KMS-11 (cell line): ENCODE results near the gene TBX22.
"Not testable (repeated sequence)": the region's sequence is repeated elsewhere in the genome, so short reads cannot be mapped to it uniquely, and the experiment has no call there.

ENCODE experiments used
- H2AFZ ChIP-seq: fragments of 200-600 bp; sonication (generic); 2 replicates; pipeline ENCODE4 v1.6.1; 2016; ENCODE audit warnings: antibody characterized with exemption, mixed run types, low read depth
- H3K27ac ChIP-seq: fragments of 200-600 bp; sonication (generic); 2 replicates; pipeline ENCODE4 v1.6.1; 2016; ENCODE audit warnings: mild to moderate bottlenecking, mixed run types
- H3K27me3 ChIP-seq: fragments of 200-600 bp; sonication (generic); 2 replicates; pipeline ENCODE4 v1.6.1; 2017; ENCODE audit warnings: mild to moderate bottlenecking, low read depth, mixed run types, moderate library complexity; ENCODE audit not compliant: insufficient read depth
- H3K36me3 ChIP-seq: fragments of 200-600 bp; sonication (generic); 2 replicates; pipeline ENCODE4 v1.6.1; 2017; ENCODE audit warnings: mild to moderate bottlenecking, mixed run types; ENCODE audit not compliant: insufficient read depth
- H3K4me1 ChIP-seq: fragments of 200-600 bp; sonication (generic); 2 replicates; pipeline ENCODE4 v1.6.1; 2016; ENCODE audit warnings: mild to moderate bottlenecking, low read depth, mixed run types; ENCODE audit not compliant: poor library complexity, severe bottlenecking
- H3K4me2 ChIP-seq: fragments of 200-600 bp; sonication (generic); 2 replicates; pipeline ENCODE4 v1.7.0; 2016; ENCODE audit warnings: mild to moderate bottlenecking, mixed run types
- H3K4me3 ChIP-seq: fragments of 200-600 bp; sonication (generic); IDR thresholded peaks from 2 replicates; pipeline ENCODE4 v1.6.1; 2017; ENCODE audit warnings: low read depth, low read length, mixed read lengths; ENCODE audit not compliant: insufficient read depth
- H3K79me2 ChIP-seq: fragments of 200-600 bp; sonication (generic); 2 replicates; pipeline ENCODE4 v1.6.1; 2016; ENCODE audit warnings: low read depth, mixed run types; ENCODE audit not compliant: insufficient read depth
- H3K9ac ChIP-seq: fragments of 200-600 bp; sonication (generic); 2 replicates; pipeline ENCODE4 v1.6.1; 2016; ENCODE audit warnings: mild to moderate bottlenecking, mixed run types
- H4K20me1 ChIP-seq: fragments of 200-600 bp; sonication (generic); 2 replicates; pipeline ENCODE4 v1.6.1; 2016; ENCODE audit warnings: mild to moderate bottlenecking, mixed run types; ENCODE audit not compliant: insufficient read depth
- TF ChIP-seq, protein P1 (sequence below): fragments of 200-600 bp; sonication (generic); conservative IDR thresholded peaks from 2 replicates; pipeline ENCODE4 v1.6.1; 2017; ENCODE audit warnings: low read depth, mild to moderate bottlenecking, antibody characterized with exemption, low read length, moderate library complexity, mixed read lengths

TBX22 gene

DNA sequence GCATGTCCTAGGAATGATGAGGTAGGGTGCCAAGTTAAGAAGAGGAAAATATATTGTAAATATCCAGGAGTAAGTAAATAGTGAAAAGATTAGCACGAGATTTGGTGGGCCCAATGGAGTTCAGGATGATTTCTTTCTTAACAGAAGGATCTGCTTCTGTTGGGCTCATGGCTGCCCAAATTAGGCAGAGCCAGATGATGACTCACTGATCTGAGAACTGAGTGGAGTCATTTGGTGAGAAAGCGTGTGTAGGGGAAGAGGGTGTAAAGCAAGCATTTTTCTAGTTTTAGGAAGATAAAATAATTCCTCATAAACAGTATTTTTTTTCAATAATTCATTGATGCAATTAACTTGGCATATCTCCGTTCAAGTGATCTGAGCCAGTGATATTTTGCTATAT is 1.6 kb downstream of the TBX22 start:
- no peak overlapping the region for H3K27ac ChIP-seq
- no peaks in the 10 kb centered on the region for H3K4me1 ChIP-seq
- no peak overlapping the region for H3K9ac ChIP-seq
- H2AFZ ChIP-seq, result no peak overlapping the region
- no peaks in the 10 kb centered on the region for H4K20me1 ChIP-seq
- H3K4me3 ChIP-seq, result no peak overlapping the region
- TF ChIP-seq, protein P1, sequence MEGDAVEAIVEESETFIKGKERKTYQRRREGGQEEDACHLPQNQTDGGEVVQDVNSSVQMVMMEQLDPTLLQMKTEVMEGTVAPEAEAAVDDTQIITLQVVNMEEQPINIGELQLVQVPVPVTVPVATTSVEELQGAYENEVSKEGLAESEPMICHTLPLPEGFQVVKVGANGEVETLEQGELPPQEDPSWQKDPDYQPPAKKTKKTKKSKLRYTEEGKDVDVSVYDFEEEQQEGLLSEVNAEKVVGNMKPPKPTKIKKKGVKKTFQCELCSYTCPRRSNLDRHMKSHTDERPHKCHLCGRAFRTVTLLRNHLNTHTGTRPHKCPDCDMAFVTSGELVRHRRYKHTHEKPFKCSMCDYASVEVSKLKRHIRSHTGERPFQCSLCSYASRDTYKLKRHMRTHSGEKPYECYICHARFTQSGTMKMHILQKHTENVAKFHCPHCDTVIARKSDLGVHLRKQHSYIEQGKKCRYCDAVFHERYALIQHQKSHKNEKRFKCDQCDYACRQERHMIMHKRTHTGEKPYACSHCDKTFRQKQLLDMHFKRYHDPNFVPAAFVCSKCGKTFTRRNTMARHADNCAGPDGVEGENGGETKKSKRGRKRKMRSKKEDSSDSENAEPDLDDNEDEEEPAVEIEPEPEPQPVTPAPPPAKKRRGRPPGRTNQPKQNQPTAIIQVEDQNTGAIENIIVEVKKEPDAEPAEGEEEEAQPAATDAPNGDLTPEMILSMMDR, result no peak
- H3K79me2 ChIP-seq, result no peaks in the 10 kb centered on the region
- H3K27me3 ChIP-seq, result no peaks in the 10 kb centered on the region
- no peak overlapping the region for H3K4me2 ChIP-seq
- no peaks in the 10 kb centered on the region for H3K36me3 ChIP-seq

GRCh38 chrX:80021621-80022020 is 7.1 kb downstream of the TBX22 start:
- TF ChIP-seq, protein P1, result no peak
- Histone ChIP-seq H3K4me2 (no peak overlapping the region), H4K20me1 (no peaks in the 10 kb centered on the region), H3K79me2 (no peaks in the 10 kb centered on the region), H3K4me3 (no peak overlapping the region), H3K9ac (no peak overlapping the region), H3K27me3 (no peaks in the 10 kb centered on the region), H3K27ac (no peak overlapping the region), H2AFZ (no peak overlapping the region), H3K36me3 (no peaks in the 10 kb centered on the region), H3K4me1 (no peaks in the 10 kb centered on the region)

DNA sequence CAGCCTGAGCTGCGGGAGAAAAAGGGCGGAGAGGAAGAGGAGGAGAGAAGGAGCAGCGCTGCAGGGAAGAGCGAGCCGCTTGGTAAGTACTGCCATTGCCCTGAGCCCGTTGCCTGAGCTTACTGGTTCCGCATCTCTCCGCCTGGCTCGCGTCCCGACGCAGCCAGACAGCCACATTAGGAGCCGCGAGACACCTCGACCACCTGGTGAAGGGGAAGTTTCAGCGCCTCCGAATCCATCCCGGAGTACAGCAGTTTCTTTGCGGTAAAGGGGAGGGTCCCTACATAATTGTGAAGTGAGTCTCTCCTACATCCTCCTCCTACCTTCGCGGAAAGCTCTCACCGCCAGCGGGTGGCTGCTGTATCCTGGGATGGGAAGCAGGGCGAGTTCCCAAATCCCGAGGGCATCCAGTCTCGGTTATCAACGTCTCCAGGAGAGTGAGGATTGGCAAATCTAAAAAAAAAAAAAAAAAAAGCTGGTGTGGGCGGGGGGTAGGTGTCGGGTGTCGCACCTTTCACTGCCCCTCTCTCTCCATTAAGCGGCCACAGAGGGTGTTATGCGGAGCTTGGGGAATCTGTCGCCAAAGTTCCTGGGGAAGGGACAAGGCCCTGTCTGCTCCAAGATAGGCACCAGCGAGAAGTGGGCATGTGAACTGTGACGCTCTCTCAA is 7.9 kb downstream of the TBX22 start:
- Histone ChIP-seq H4K20me1 (no peaks in the 10 kb centered on the region), H3K36me3 (no peaks in the 10 kb centered on the region), H3K4me2 (no peak overlapping the region), H3K79me2 (no peaks in the 10 kb centered on the region), H3K4me1 (no peaks in the 10 kb centered on the region), H3K9ac (no peak overlapping the region), H3K27ac (no peak overlapping the region), H2AFZ (no peak overlapping the region), H3K27me3 (no peaks in the 10 kb centered on the region), H3K4me3 (no peak overlapping the region)
- TF ChIP-seq, protein P1, result no peak

DNA sequence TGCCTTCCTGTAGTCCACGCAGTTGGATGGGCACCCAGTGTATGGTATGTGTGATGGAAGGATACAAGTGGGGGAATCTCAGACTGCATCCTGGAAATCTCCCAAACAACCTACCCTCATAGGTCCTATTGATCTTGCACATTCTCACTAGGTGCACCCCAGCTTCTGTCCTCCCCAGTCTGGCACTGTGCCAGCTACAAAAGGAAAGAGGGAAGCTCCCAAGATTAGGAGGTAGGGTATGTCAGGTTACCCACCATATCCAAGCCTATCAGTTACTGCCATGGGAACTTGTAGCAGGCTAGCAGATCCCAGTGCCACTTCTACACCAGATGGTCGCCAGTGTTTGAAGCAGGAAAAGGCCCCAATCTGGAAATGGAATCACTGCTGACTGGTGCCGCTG is 11.6 kb downstream of the TBX22 start:
- Histone ChIP-seq H3K36me3 (no peaks in the 10 kb centered on the region), H3K79me2 (no peaks in the 10 kb centered on the region), H2AFZ (no peak overlapping the region), H3K9ac (no peak overlapping the region), H3K27ac (no peak overlapping the region), H3K27me3 (no peaks in the 10 kb centered on the region), H3K4me3 (no peak overlapping the region), H3K4me1 (no peaks in the 10 kb centered on the region), H4K20me1 (no peaks in the 10 kb centered on the region), H3K4me2 (no peak overlapping the region)
- TF ChIP-seq, protein P1, result no peak

DNA sequence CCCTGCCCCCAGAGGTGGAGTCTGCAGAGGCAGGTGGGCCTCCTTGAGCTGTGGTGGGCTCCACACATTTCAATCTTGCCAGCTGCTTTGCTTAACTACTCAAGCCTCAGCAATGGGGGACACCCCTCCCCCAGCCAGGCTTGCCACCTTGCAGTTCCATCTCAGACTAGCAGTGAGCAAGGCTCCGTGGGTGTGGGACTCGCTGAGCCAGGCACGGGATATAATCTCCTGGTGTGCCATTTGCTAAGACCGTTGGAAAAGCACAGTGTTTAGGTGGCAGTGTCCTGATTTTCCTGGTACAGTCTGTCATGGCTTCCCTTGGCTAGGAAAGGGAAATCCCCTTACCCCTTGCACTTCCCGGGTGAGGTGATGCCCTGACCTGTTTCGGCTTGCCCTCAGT is 51.6 kb downstream of the TBX22 start:
- H3K4me2 ChIP-seq, H3K27me3 ChIP-seq, H2AFZ ChIP-seq, H3K4me1 ChIP-seq, H4K20me1 ChIP-seq, H3K9ac ChIP-seq, H3K79me2 ChIP-seq, H3K4me3 ChIP-seq, H3K27ac ChIP-seq, H3K36me3 ChIP-seq: not testable (repeated sequence)

GRCh38 chrX:80075625-80076024 is 61.1 kb downstream of the TBX22 start:
- not testable (repeated sequence) for H3K4me3 ChIP-seq, H3K4me1 ChIP-seq, H3K27ac ChIP-seq, H3K79me2 ChIP-seq, H3K9ac ChIP-seq, H3K27me3 ChIP-seq, H2AFZ ChIP-seq, H3K36me3 ChIP-seq, H4K20me1 ChIP-seq, H3K4me2 ChIP-seq
